Measurements from ENCODE around the gene TMPRSS12. TPM values are rescaled to one million over a fixed set of nuclear protein-coding genes. Genes with fewer than 3 reads are reported as not detected.

TMPRSS12 gene
- total RNA-seq, 1 experiment from 2014 or later = not detected

- H3K4me2 ChIP-seq (ENCODE audit: low read length) = no peak overlapping the region
- no peak for DNase-seq (ENCODE audit: low read depth, low spot score)
- ChIA-PET RAD21 (ENCODE audit: low non-redundant PET in 1 of 2, low total read pairs in 2 of 2, uncharacterized antibody in 2 of 2, unreplicated experiment in 2 of 2) (no interaction called here), POLR2A (no interaction called here), CTCF (interaction anchor here (0.9 kb wide), 1 partner anchor 20 kb away, joined by 3 read pairs; no protein-coding TSS in a partner anchor)
- no peaks in the 10 kb centered on the region for H3K27me3 ChIP-seq (ENCODE audit: insufficient read depth, low read length)
- intact Hi-C loops (cut with micrococcal nuclease) = no loop called here
- peaks cover 0 to 6% of the 10 kb centered on the region in 2 experiments; a peak in 1 of 4 replicates for H3K9me3 ChIP-seq (ENCODE audit: control insufficient read depth in 1 of 2, insufficient read depth in 1 of 2, low read depth in 1 of 2, low read length in 2 of 2)
- H3K36me3 ChIP-seq (ENCODE audit: control insufficient read depth in 1 of 2, insufficient read depth in 2 of 2, low read length in 2 of 2) = no peaks in the 10 kb centered on the region
- H3K9me2 ChIP-seq (ENCODE audit: insufficient read depth) = no peaks in the 10 kb centered on the region
- no peak for ATAC-seq
- no peak overlapping the region for H3K4me3 ChIP-seq (replicated peaks in 1 of 2; ENCODE audit: low read depth in 1 of 2, low read length in 2 of 2)
- no peaks in the 10 kb centered on the region for H3K4me1 ChIP-seq (ENCODE audit: control insufficient read depth in 1 of 2, insufficient read depth in 2 of 2, low read length in 2 of 2)
- H2AFZ ChIP-seq (ENCODE audit: low read depth, low read length, poor library complexity, severe bottlenecking) = no peak overlapping the region
- H3K9ac ChIP-seq (ENCODE audit: low read length) = no peak overlapping the region
- no TSS peak for BruUV-seq (replicated peaks)
- TF ChIP-seq EZH2phosphoT487 (IDR thresholded peaks at IDR 0.05; ENCODE audit: borderline replicate concordance) (no peak), ZFX (IDR thresholded peaks at IDR 0.05) (no peak), ATF3 (IDR thresholded peaks at IDR 0.05) (no peak), SP1 (IDR thresholded peaks at IDR 0.05; ENCODE audit: low read depth) (no peak), POLR2AphosphoS5 (IDR thresholded peaks at IDR 0.05; ENCODE audit: low read depth, low read length) (no peak), ZNF274 (IDR thresholded peaks at IDR 0.05; ENCODE audit: low read depth, low read length) (no peak), YY1 (IDR thresholded peaks at IDR 0.05; ENCODE audit: extremely low read depth, insufficient replicate concordance, low read depth, low read length) (no peak), CEBPB (IDR thresholded peaks at IDR 0.05; ENCODE audit: low read depth) (no peak)
- TF ChIP-seq, protein P1, sequence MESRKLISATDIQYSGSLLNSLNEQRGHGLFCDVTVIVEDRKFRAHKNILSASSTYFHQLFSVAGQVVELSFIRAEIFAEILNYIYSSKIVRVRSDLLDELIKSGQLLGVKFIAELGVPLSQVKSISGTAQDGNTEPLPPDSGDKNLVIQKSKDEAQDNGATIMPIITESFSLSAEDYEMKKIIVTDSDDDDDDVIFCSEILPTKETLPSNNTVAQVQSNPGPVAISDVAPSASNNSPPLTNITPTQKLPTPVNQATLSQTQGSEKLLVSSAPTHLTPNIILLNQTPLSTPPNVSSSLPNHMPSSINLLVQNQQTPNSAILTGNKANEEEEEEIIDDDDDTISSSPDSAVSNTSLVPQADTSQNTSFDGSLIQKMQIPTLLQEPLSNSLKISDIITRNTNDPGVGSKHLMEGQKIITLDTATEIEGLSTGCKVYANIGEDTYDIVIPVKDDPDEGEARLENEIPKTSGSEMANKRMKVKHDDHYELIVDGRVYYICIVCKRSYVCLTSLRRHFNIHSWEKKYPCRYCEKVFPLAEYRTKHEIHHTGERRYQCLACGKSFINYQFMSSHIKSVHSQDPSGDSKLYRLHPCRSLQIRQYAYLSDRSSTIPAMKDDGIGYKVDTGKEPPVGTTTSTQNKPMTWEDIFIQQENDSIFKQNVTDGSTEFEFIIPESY (IDR thresholded peaks at IDR 0.05; ENCODE audit: extremely low read depth, insufficient replicate concordance, low read length) = no peak
- H3K79me2 ChIP-seq (ENCODE audit: insufficient read depth, low read length) = no peaks in the 10 kb centered on the region
- no peaks in the 10 kb centered on the region for H4K20me1 ChIP-seq (ENCODE audit: insufficient read depth)
- no peak overlapping the region for H3K27ac ChIP-seq (ENCODE audit: low read depth, low read length)
These were observed 2.4 kb downstream of the TMPRSS12 start for GRCh38 chr12:50845021-50845647.

Data from HCT116 (cell line).